GM21529 (cell line): Measurements from ENCODE around the gene EBP.
"Not testable (repeated sequence)": the region's sequence is repeated elsewhere in the genome, so short reads cannot be mapped to it uniquely, and the experiment has no call there.

ENCODE experiments used
- ATAC-seq: cut with Tn5 transposase; IDR thresholded peaks from one replicate; pipeline ENCODE4 v1.9.1; 2021; ENCODE audit not compliant: unreplicated experiment

Gene EBP

GRCh38 chrX:48520976-48521352, 644 bp upstream of the EBP start:
- no peak for ATAC-seq

DNA sequence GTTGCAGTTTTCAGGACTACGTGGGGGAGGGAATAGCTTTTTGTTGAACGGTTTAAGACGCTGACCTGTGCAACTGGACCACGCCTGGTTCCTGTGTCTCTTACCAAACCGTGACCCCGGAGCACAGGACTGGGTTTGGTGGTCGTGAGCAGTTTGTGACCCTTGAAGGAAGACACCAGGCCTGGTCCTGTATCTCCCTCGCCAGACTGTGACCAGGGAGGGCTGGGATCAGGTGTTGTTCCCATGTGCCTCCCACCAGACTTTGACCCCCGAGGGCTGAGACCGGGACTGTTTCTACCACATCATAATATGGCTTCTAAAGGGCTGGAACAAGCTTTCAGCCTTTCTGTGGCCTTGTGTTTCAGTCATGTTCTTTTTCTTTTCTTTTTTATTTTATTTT, 683 bp downstream of the EBP start:
- no peak for ATAC-seq

GRCh38 chrX:48523682-48524081, 2.1 kb downstream of the EBP start:
- no peak for ATAC-seq

GRCh38 chrX:48525853-48526252, 4.2 kb downstream of the EBP start:
- not testable (repeated sequence) for ATAC-seq

- ATAC-seq, result no peak
Measured at GRCh38 chrX:48530736-48531135, 9.1 kb downstream of the EBP start.

GRCh38 chrX:48531358-48531959, 9.9 kb downstream of the EBP start:
- ATAC-seq, result no peak

GRCh38 chrX:48532161-48532560, 10.6 kb downstream of the EBP start:
- no peak for ATAC-seq

GRCh38 chrX:48533165-48533564, 11.6 kb downstream of the EBP start:
- ATAC-seq, result no peak

DNA sequence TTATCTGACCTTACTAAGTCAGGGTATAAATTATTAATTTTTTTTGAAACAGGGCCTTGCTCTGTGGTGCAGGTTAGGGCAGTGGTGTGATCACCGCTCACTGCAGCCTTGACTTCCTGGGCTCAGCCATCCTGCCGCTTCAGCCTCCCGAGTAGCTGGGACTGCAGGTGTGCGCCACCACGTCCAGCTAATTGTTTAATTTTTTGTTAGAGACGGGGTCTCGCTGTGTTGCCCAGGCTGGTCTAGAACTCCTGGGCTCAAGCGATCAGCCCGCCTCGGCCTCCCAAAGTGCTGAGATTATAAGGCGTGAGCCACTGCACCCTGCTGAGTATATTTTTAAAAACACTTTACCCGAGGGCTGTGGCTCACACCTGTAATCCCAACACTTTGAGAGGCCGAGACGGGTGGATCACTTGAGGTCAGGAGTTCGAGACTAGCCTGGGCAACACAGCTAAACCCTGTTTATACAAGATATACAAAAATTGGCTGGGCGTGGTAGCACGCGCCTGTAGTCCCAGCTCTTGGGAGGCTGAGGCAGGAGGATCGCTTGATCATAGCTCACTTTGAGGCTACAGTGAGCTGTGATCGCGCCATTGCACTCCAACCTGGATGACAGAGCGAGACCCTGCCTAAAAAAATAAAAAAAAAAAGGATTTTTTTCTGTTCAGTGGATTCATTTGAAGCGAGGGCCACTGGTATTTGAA, 17.2 kb downstream of the EBP start:
- no peak for ATAC-seq

DNA sequence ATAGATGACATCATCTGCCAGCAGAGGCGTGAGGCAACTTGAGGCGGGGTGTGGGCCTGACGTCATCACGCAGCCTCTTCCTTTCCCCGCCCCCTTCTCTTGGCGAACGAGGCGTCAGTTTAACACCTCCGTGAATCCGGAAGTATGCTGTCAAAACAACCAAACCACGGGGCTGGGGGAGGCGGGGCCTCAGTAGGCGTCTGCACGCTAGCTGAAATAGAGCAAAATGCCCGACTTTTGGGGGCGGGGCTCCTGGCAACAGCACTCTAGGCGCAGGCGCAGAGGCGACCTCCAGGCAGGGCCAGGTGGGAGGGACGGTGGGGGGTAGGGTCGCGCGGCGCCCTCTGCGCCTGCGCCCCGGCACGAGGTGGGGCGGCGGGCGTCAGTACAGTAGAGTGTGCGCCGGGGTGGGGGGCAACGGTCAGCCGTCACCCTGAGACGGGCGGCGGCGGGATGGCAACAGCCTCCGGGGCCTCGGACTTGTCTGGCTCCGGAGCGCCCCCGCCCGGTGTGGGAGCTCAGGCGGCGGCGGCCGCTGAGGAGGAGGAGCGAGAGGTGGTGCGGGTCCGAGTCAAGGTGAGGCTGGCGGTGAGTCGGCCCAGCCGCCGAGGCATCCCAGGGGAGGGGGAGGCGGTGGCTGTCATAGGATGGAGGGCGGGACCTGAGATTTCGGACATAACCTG, 17.9 kb downstream of the EBP start, which contains the start of gene TBC1D25:
Gene TBC1D25 (plus strand): TSS at position 370 of the 683 bp plus-strand sequence. CDS start 84 bp downstream, at position 454.
- peak; percentile 78 for ATAC-seq

GRCh38 chrX:48540028-48540375, 18.4 kb downstream of the EBP start:
- peak; percentile 40 for ATAC-seq

GRCh38 chrX:48540480-48540879, 18.9 kb downstream of the EBP start:
- ATAC-seq, result no peak

- no peak for ATAC-seq
Measured at GRCh38 chrX:48541140-48541814, 19.7 kb downstream of the EBP start.

GRCh38 chrX:48548871-48549270, 27.3 kb downstream of the EBP start:
- no peak for ATAC-seq

DNA sequence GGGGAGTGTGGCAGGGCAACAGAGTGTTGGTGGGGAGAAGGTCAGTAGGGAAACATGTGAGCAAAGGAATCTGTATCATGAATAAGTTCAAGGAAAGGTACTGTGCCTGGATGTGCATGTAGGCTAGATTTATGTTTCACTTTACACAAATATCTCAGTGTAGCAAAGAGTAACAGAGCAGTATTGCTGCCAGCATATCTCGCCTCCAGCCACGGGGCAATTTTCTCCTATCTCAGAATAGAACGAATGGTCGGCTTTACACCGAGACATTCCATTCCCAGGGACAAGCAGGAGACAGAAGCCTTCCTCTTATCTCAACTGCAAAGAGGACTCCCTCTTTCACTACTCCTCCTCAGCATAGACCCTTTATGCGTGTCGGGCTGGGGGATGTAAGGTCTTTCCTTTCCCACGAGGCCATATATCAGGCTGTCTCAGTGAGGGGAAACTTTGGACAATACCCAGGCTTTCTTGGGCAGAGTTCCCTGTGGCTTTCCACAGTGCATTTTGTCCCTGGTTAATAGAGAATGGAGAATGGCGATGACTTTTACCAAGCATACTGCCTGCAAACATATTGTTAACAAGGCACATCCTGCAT, 34.2 kb downstream of the EBP start:
- ATAC-seq, result not testable (repeated sequence)

GRCh38 chrX:48558271-48558670, 36.7 kb downstream of the EBP start:
- no peak for ATAC-seq

DNA sequence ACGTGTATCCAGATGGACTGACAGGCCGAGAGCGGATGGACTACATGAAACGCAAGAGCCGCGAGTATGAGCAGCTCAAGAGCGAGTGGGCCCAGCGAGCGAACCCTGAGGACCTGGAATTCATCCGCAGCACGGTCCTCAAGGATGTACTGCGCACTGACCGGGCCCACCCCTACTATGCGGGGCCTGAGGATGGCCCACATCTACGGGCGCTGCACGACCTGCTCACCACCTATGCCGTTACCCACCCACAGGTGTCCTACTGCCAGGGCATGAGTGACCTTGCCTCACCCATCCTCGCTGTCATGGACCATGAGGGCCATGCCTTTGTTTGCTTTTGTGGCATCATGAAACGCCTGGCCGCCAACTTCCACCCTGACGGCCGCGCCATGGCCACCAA, 38.0 kb downstream of the EBP start:
- no peak for ATAC-seq

GRCh38 chrX:48560056-48560455, 38.4 kb downstream of the EBP start:
- ATAC-seq, result no peak

GRCh38 chrX:48560681-48561080, 39.1 kb downstream of the EBP start:
- no peak for ATAC-seq

GRCh38 chrX:48569958-48570357, 48.4 kb downstream of the EBP start:
- ATAC-seq, result peak; percentile 49

DNA sequence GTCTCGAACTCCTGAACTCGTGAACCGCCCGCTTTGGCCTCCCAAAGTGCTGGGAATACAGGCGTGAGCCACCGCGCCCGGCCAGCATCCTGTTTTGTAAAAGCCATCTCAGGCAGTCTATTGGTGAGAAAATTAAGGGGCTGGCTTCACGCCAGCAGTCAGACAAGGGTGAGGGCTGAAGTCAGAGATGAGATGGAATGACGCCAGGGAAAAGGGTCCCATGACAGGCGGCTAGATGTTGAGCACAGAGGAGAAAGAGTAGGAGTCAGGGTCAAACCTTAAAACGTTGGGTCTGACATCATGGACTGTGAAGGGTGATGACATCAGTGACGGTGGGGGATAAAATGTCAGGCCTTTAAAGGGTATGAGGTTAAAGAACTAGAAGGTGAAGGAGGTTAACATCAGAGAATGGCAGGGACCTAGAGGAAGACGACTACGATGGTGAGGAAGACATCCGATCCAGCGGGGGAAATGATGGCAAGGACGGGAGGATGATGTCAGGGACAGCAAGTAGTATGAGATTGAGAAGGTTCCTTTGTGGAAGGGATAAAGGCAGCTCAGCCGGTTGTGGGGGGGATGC, 52.2 kb downstream of the EBP start:
- ATAC-seq, result no peak
